GM12864 (cell line): ENCODE measurements around the gene RAB11A.

Source experiments
- DNase-seq: peaks from one replicate; pipeline ENCODE4 v3.0.0-alpha.2; 2011; ENCODE audit warnings: low read depth
- H3K4me3 ChIP-seq: 2 replicates; pipeline ENCODE4 v1.5.1; 2011; ENCODE audit warnings: mild to moderate bottlenecking, low read depth, low read length, control low read depth
- CTCF ChIP-seq: IDR thresholded peaks from 2 replicates; pipeline ENCODE4 v1.5.1; 2011; ENCODE audit warnings: low read depth, mild to moderate bottlenecking, moderate library complexity, low read length, control low read depth, inconsistent platforms; ENCODE audit errors: missing control alignments

RAB11A gene

GRCh38 chr15:65869126-65869953, at the start of gene RAB11A:
Gene RAB11A (plus strand): TSS chr15:65869491. CDS start chr15:65869586, 95 bp downstream.
- DNase-seq = peak; percentile 90
- H3K4me3 ChIP-seq = peak within 1 kb of the TSS; percentile 72
- peak; percentile 47 for TF ChIP-seq CTCF

- DNase-seq = no peak
- H3K4me3 ChIP-seq = no peak overlapping the region
- TF ChIP-seq CTCF = no peak
Measured at GRCh38 chr15:65819563-65819960, 49.7 kb upstream of the RAB11A start.

- no peak for TF ChIP-seq CTCF
- no peak for DNase-seq
- H3K4me3 ChIP-seq = no peak overlapping the region
Measured at GRCh38 chr15:65821070-65821469, 48.2 kb upstream of the RAB11A start.

GRCh38 chr15:65822316-65822715, 47.0 kb upstream of the RAB11A start:
- TF ChIP-seq CTCF = no peak
- H3K4me3 ChIP-seq = no peak overlapping the region

GRCh38 chr15:65824031-65824743, 45.1 kb upstream of the RAB11A start:
- no peak for DNase-seq
- TF ChIP-seq CTCF = peak; percentile 68
- no peak overlapping the region for H3K4me3 ChIP-seq

More at GRCh38 chr15:65822316-65822715, 47.0 kb upstream of the RAB11A start:
- no peak for DNase-seq

GRCh38 chr15:65824941-65825544, 44.2 kb upstream of the RAB11A start:
- no peak overlapping the region for H3K4me3 ChIP-seq
- no peak for TF ChIP-seq CTCF
- DNase-seq = no peak
